SK-N-SH (cell line): Measurements from ENCODE around the gene MIGA2. TPM values are rescaled to one million over a fixed set of nuclear protein-coding genes. Genes with fewer than 3 reads are reported as not detected.

Experiments
- CTCF ChIA-PET: fragments of 300-600, 350-600 bp; formaldehyde crosslinking; extraction: SDS; loops from one replicate; lab custom pipeline; 2021; lab: Yijun Ruan, JAX
- POLR2A ChIA-PET: fragments of 350-600 bp; sonication (Branson Sonifier 250); formaldehyde crosslinking; extraction: SDS; loops from one replicate; lab custom pipeline; 2020; ENCODE audit warnings: antibody characterized with exemption, inconsistent platforms; lab: Yijun Ruan, JAX
- DNase-seq: peaks from one replicate; pipeline ENCODE4 v3.0.0; 2012
- H2AFZ ChIP-seq: fragments of 200-600 bp; sonication (generic); 2 replicates; pipeline ENCODE4 v1.8.1; 2016; ENCODE audit warnings: antibody characterized with exemption, mild to moderate bottlenecking, low read depth
- H3F3A ChIP-seq: fragments of 200-600 bp; sonication (generic); replicated peaks from 2 replicates; pipeline ENCODE3; 2016; ENCODE audit warnings: antibody characterized with exemption, mild to moderate bottlenecking; ENCODE audit not compliant: insufficient read depth
- H3K27ac ChIP-seq, 2 experiments: fragments of 200-500 bp in 1 of 2; fragments of 200-600 bp in 1 of 2; sonication (Bioruptor generic) in 1 of 2; sonication (generic), shearing (Covaris generic) in 1 of 2; 2 replicates each; pipeline versions ENCODE4 v1.5.1 to v1.6.1; 2014 to 2016; ENCODE audit warnings: low read depth in 2 of 2, inconsistent platforms in 1 of 2, low read length in 1 of 2, mild to moderate bottlenecking in 1 of 2, mixed read lengths in 1 of 2
- H3K27me3 ChIP-seq: fragments of 200-600 bp; sonication (generic), shearing (Covaris generic); 2 replicates; pipeline ENCODE4 v1.6.1; 2016; ENCODE audit warnings: mixed run types; ENCODE audit not compliant: insufficient read depth
- H3K36me3 ChIP-seq, 2 experiments: fragments of 200-500 bp in 1 of 2; fragments of 200-600 bp in 1 of 2; sonication (Bioruptor generic) in 1 of 2; sonication (generic) in 1 of 2; replicated peaks in 1 of 2; 2 replicates each; pipeline versions ENCODE3 to v1.5.1; 2014 to 2016; ENCODE audit warnings: low read length in 1 of 2, mild to moderate bottlenecking in 1 of 2; ENCODE audit not compliant: insufficient read depth in 2 of 2, control insufficient read depth in 1 of 2
- H3K4me1 ChIP-seq, 2 experiments: fragments of 200-500 bp in 1 of 2; fragments of 200-600 bp in 1 of 2; sonication (Bioruptor generic) in 1 of 2; sonication (generic), shearing (Covaris generic) in 1 of 2; 2 replicates each; pipeline versions ENCODE4 v1.5.1 to v1.6.1; 2014 to 2016; ENCODE audit warnings: low read depth in 1 of 2, low read length in 1 of 2, mixed run types in 1 of 2; ENCODE audit not compliant: insufficient read depth in 2 of 2, control insufficient read depth in 1 of 2
- H3K4me2 ChIP-seq: fragments of 200-600 bp; sonication (generic), shearing (Covaris generic); 2 replicates; pipeline ENCODE4 v1.6.1; 2017; ENCODE audit warnings: mixed run types
- H3K4me3 ChIP-seq, 2 experiments: fragments of 200-500 bp in 1 of 2; fragments of 200-600 bp in 1 of 2; sonication (Bioruptor generic) in 1 of 2; sonication (generic), shearing (Covaris generic) in 1 of 2; 2 replicates each; pipeline versions ENCODE4 v1.5.1 to v1.8.1; 2014 to 2016; ENCODE audit warnings: low read depth in 2 of 2, inconsistent platforms in 1 of 2, low read length in 1 of 2, mild to moderate bottlenecking in 1 of 2, mixed read lengths in 1 of 2, moderate library complexity in 1 of 2
- H3K79me2 ChIP-seq: fragments of 200-600 bp; sonication (generic); 2 replicates; pipeline ENCODE4 v1.8.1; 2017; ENCODE audit warnings: mild to moderate bottlenecking; ENCODE audit not compliant: insufficient read depth
- H3K9ac ChIP-seq: fragments of 200-600 bp; sonication (generic); 2 replicates; pipeline ENCODE4 v1.6.1; 2017; ENCODE audit warnings: mixed run types
- H3K9me2 ChIP-seq: fragments of 200-600 bp; sonication (generic); 2 replicates; pipeline ENCODE4 v1.6.1; 2017; ENCODE audit warnings: mixed run types
- H3K9me3 ChIP-seq: fragments of 200-600 bp; sonication (generic); 2 replicates; pipeline ENCODE4 v1.6.1; 2017; ENCODE audit warnings: mixed run types, mild to moderate bottlenecking, moderate library complexity
- H4K20me1 ChIP-seq: fragments of 200-600 bp; sonication (generic); 2 replicates; pipeline ENCODE4 v1.6.1; 2017; ENCODE audit warnings: mild to moderate bottlenecking, mixed run types; ENCODE audit not compliant: insufficient read depth
- EP300 ChIP-seq, 2 experiments: IDR thresholded peaks; 2 replicates each; pipeline versions ENCODE4 v1.4.0 to v1.6.1; 2012; ENCODE audit warnings: borderline replicate concordance in 1 of 2, low read depth in 1 of 2, low read length in 1 of 2
- FOXJ3 ChIP-seq: sonication (generic); formaldehyde crosslinking; IDR thresholded peaks from 2 replicates; pipeline ENCODE4 v1.5.1; 2020; ENCODE audit warnings: mild to moderate bottlenecking, missing genetic modification reagents
- FOXM1 ChIP-seq: IDR thresholded peaks from 2 replicates; pipeline ENCODE4 v1.4.0; 2012; ENCODE audit warnings: low read depth, mild to moderate bottlenecking
- GABPA ChIP-seq: IDR thresholded peaks from 2 replicates; pipeline ENCODE4 v1.4.0; 2012; ENCODE audit warnings: low read depth, mild to moderate bottlenecking
- JUND ChIP-seq: IDR thresholded peaks from 2 replicates; pipeline ENCODE4 v1.4.0; 2012
- MEF2A ChIP-seq: IDR thresholded peaks from 2 replicates; pipeline ENCODE4 v1.4.0; 2012; ENCODE audit warnings: low read depth, borderline replicate concordance
- NRF1 ChIP-seq: IDR thresholded peaks from 2 replicates; pipeline ENCODE4 v1.6.1; 2012; ENCODE audit warnings: low read depth, mild to moderate bottlenecking, low read length
- RAD21 ChIP-seq: IDR thresholded peaks from 2 replicates; pipeline ENCODE4 v1.6.1; 2012; ENCODE audit warnings: mild to moderate bottlenecking, low read length
- RFX5 ChIP-seq: IDR thresholded peaks from 2 replicates; pipeline ENCODE4 v1.6.1; 2012; ENCODE audit warnings: mild to moderate bottlenecking, improper control_type of control experiment, low read length
- RXRA ChIP-seq: IDR thresholded peaks from 2 replicates; pipeline ENCODE4 v1.4.0; 2012; ENCODE audit warnings: low read depth, mild to moderate bottlenecking, borderline replicate concordance
- SIN3A ChIP-seq: IDR thresholded peaks from 2 replicates; pipeline ENCODE4 v1.6.1; 2012; ENCODE audit warnings: low read depth, mild to moderate bottlenecking, low read length, moderate library complexity, borderline replicate concordance
- SMC3 ChIP-seq: IDR thresholded peaks from 2 replicates; pipeline ENCODE4 v1.6.1; 2012; ENCODE audit warnings: low read depth, low read length, improper control_type of control experiment
- TEAD4 ChIP-seq: IDR thresholded peaks from 2 replicates; pipeline ENCODE4 v1.4.0; 2012; ENCODE audit warnings: mild to moderate bottlenecking, borderline replicate concordance; ENCODE audit not compliant: insufficient read depth
- WGBS: methylation state at CpG from one replicate; pipeline ENCODE4 v1.1.6; 2017; ENCODE audit warnings: low lambda C conversion rate; 5-methylcytosine and 5-hydroxymethylcytosine counted together
- polyA plus RNA-seq, 3 experiments: library from polyadenylated mRNA; depleted of rRNA; stranded (reverse); fragments of >200 nt; gene quantifications; 2 replicates each; pipeline ENCODE4 v1.2.3, GENCODE V29; 2012
- TF ChIP-seq, protein P1 (sequence below): IDR thresholded peaks from 2 replicates; pipeline ENCODE4 v1.4.0; 2012; ENCODE audit warnings: low read depth, borderline replicate concordance
- TF ChIP-seq, protein P2 (sequence below): IDR thresholded peaks from 2 replicates; pipeline ENCODE4; 2012
- TF ChIP-seq, protein P3 (sequence below): fragments of 150-350 bp; IDR thresholded peaks from 2 replicates; pipeline ENCODE4 v1.6.1; 2017; ENCODE audit warnings: antibody characterized with exemption, low read length, low read depth, borderline replicate concordance
- TF ChIP-seq, protein P4 (sequence below): IDR thresholded peaks from 2 replicates; pipeline ENCODE4 v1.4.0; 2012; ENCODE audit warnings: low read depth, borderline replicate concordance

The MIGA2 gene
- polyA plus RNA-seq, 1 of the 3 experiments (the other 2 are of a cell fraction): 21.2 TPM

DNA sequence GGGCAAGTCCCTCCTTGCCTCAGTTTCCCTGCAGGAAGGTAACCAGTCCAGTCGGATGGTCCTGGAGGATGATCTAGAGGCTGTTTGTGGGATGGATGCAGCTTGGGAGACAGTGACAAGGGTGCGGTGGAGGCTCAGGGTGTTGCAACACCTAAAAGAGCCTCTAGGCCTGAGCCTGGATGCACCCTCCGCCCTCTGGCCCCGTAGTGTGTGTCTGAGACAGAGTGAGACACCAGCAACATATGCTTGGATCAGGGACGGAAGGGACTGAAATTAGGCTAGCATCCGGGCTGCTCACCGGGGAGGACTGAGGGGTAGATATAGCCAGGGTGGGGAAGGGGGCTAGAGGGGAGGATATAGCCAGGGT, 73.1 kb downstream of the MIGA2 start (continued):
- TF ChIP-seq, protein P1, sequence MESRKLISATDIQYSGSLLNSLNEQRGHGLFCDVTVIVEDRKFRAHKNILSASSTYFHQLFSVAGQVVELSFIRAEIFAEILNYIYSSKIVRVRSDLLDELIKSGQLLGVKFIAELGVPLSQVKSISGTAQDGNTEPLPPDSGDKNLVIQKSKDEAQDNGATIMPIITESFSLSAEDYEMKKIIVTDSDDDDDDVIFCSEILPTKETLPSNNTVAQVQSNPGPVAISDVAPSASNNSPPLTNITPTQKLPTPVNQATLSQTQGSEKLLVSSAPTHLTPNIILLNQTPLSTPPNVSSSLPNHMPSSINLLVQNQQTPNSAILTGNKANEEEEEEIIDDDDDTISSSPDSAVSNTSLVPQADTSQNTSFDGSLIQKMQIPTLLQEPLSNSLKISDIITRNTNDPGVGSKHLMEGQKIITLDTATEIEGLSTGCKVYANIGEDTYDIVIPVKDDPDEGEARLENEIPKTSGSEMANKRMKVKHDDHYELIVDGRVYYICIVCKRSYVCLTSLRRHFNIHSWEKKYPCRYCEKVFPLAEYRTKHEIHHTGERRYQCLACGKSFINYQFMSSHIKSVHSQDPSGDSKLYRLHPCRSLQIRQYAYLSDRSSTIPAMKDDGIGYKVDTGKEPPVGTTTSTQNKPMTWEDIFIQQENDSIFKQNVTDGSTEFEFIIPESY: no peak
- TF ChIP-seq RFX5 (no peak), FOXM1 (no peak), SMC3 (no peak)
- TF ChIP-seq, protein P2, sequence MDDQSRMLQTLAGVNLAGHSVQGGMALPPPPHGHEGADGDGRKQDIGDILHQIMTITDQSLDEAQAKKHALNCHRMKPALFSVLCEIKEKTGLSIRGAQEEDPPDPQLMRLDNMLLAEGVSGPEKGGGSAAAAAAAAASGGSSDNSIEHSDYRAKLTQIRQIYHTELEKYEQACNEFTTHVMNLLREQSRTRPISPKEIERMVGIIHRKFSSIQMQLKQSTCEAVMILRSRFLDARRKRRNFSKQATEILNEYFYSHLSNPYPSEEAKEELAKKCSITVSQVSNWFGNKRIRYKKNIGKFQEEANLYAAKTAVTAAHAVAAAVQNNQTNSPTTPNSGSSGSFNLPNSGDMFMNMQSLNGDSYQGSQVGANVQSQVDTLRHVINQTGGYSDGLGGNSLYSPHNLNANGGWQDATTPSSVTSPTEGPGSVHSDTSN: no peak

DNA sequence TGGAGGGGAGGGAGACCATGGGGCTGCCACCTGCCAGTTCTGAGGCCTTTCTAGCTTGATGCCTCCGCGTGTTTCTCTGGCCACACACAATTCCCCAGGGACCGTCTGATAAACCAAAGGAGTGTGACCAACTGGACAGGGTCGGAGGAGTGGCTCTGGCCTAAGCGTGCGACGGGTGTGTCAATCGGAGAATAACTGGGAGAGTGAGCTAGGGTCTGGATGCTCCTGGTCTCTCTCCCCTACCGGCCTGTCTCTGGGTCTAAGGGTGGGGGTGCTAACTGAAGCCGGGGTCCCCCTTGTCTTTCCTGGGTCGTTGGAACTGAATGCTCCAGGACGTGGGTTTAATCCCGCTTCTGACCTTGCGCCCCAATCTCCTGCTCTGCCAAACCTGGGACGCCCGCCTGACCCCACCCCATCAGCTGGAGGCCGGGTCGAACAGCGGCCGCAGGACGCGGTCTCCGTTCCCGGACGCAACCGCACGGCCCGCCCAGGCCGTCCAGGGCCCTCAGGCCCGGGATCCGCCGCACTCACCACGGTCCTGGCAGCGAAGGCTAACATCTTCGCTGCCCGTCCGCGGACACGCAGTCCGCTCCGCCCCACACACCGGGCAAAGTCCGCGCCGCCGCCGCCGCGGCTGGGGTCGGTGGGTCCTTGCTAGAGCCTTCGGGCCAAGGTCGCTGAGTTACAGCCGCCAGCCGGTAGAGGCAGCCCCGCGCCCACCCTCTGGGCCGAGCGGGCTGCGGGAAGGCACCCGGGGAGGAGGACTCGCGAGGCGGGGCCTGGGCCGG, 73.7 kb downstream of the MIGA2 start:
- peaks cover 0 to 9% of the 10 kb centered on the region in 2 experiments for H3K36me3 ChIP-seq
- no peak for DNase-seq
- no peak for TF ChIP-seq MEF2A
- TF ChIP-seq RXRA: no peak
- TF ChIP-seq SIN3A: no peak
- no peak for TF ChIP-seq TEAD4
- TF ChIP-seq, protein P2: no peak
- no peak for TF ChIP-seq RAD21
- TF ChIP-seq, protein P3, sequence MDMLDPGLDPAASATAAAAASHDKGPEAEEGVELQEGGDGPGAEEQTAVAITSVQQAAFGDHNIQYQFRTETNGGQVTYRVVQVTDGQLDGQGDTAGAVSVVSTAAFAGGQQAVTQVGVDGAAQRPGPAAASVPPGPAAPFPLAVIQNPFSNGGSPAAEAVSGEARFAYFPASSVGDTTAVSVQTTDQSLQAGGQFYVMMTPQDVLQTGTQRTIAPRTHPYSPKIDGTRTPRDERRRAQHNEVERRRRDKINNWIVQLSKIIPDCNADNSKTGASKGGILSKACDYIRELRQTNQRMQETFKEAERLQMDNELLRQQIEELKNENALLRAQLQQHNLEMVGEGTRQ: no peak
- TF ChIP-seq FOXJ3 (CRISPR knock-in tag): no peak
- TF ChIP-seq NRF1: no peak
- TF ChIP-seq EP300 (IDR thresholded peaks at IDR 0.05; ENCODE audit: borderline replicate concordance in 1 of 2, low read depth in 1 of 2, low read length in 1 of 2): no peak
- no peak for TF ChIP-seq GABPA
- TF ChIP-seq, protein P4, sequence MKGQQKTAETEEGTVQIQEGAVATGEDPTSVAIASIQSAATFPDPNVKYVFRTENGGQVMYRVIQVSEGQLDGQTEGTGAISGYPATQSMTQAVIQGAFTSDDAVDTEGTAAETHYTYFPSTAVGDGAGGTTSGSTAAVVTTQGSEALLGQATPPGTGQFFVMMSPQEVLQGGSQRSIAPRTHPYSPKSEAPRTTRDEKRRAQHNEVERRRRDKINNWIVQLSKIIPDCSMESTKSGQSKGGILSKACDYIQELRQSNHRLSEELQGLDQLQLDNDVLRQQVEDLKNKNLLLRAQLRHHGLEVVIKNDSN: no peak
- no peak for TF ChIP-seq RFX5
- TF ChIP-seq JUND: no peak
- TF ChIP-seq, all 33 proteins: peak for 0
- ChIA-PET CTCF (interaction anchor here (1.5 to 8.4 kb wide), 2 partner anchors 21 to 514 kb away, joined by 4 to 52 read pairs; no protein-coding TSS in a partner anchor), POLR2A (interaction anchor here (1.1 to 2.0 kb wide), 2 partner anchors 21 to 22 kb away, joined by 4 to 5 read pairs; no protein-coding TSS in a partner anchor)
- peak overlapping the region; percentile 92 for H3K9ac ChIP-seq
- peaks cover 10% of the 10 kb centered on the region for H3F3A ChIP-seq
- no peaks in the 10 kb centered on the region for H3K27me3 ChIP-seq
- peaks cover 11 to 19% of the 10 kb centered on the region in 2 experiments; a peak in 2 of 4 replicates for H3K4me1 ChIP-seq
- no peaks in the 10 kb centered on the region for H4K20me1 ChIP-seq
- H3K9me3 ChIP-seq: no peaks in the 10 kb centered on the region
- H3K4me3 ChIP-seq: peak overlapping the region; percentile 88 to 91
- no peaks in the 10 kb centered on the region for H3K9me2 ChIP-seq
- H3K27ac ChIP-seq: peak overlapping the region; percentile 41 to 62; a peak in 3 of 4 replicates
- WGBS: 17% methylated on average over 16 of the region's 64 CpGs
- peak overlapping the region; percentile 100 for H3K4me2 ChIP-seq
- H3K79me2 ChIP-seq: peaks cover 60% of the 10 kb centered on the region
- peak overlapping the region; percentile 89 for H2AFZ ChIP-seq
